GM06990 (cell line): ENCODE data around the gene LIPE.

Experiments
- DNase-seq: peaks from one replicate; pipeline ENCODE4 v3.0.0-alpha.2; 2011; ENCODE audit not compliant: insufficient read length; ENCODE audit errors: extremely low read depth
- H3K27me3 ChIP-seq: replicated peaks from 2 replicates; pipeline ENCODE4 v1.6.0; 2011; ENCODE audit warnings: low read length; ENCODE audit not compliant: control insufficient read depth, insufficient read depth
- H3K36me3 ChIP-seq: 2 replicates; pipeline ENCODE4 v1.5.1; 2011; ENCODE audit warnings: low read length; ENCODE audit not compliant: control insufficient read depth, insufficient read depth
- H3K4me3 ChIP-seq: replicated peaks from 2 replicates; pipeline ENCODE4 v1.5.1; 2011; ENCODE audit warnings: low read depth, mild to moderate bottlenecking, control low read depth, low read length
- TF ChIP-seq, protein P1 (sequence below): IDR thresholded peaks from 2 replicates; pipeline ENCODE4 v1.5.1; 2011; ENCODE audit warnings: low read length, control low read depth, mild to moderate bottlenecking, inconsistent platforms; ENCODE audit not compliant: insufficient read depth, poor library complexity, severe bottlenecking

Gene LIPE

DNA sequence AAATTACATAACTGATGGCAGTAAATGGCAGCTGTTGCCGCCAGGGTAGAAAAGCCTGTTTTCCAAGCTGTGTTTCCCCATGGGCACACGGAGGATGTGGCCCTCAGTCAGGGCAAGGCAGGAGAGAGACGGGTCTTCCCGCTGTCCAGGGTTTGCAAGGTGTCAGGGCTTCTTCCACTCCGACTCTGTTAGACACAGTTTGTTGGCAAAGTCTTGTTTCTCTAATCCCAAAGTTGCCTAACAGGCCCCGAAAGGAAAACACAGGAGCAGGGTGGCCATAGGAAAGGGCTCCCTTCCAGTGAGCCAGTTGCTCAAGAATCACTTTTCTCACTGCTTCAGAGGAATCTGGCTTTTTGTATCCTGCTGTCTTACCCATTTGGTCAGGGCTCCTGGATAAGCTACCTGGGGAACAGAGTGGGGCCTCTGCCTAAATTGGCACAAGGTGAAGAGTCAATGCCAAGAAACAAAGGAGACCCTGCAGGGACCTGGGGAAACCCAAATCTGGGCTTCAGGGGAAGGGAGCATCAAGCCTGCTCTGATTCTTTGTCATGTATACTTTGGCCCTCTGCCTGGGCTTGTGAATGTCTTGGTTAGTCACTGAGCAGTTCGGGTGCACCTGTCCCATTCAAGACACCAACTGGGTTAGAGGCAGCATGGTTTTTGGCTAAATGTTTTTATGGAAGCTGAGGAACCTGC lies 44.5 kb upstream of the LIPE start:
- no peaks in the 10 kb centered on the region for H3K27me3 ChIP-seq
- no peaks in the 10 kb centered on the region for H3K36me3 ChIP-seq
- TF ChIP-seq, protein P1, sequence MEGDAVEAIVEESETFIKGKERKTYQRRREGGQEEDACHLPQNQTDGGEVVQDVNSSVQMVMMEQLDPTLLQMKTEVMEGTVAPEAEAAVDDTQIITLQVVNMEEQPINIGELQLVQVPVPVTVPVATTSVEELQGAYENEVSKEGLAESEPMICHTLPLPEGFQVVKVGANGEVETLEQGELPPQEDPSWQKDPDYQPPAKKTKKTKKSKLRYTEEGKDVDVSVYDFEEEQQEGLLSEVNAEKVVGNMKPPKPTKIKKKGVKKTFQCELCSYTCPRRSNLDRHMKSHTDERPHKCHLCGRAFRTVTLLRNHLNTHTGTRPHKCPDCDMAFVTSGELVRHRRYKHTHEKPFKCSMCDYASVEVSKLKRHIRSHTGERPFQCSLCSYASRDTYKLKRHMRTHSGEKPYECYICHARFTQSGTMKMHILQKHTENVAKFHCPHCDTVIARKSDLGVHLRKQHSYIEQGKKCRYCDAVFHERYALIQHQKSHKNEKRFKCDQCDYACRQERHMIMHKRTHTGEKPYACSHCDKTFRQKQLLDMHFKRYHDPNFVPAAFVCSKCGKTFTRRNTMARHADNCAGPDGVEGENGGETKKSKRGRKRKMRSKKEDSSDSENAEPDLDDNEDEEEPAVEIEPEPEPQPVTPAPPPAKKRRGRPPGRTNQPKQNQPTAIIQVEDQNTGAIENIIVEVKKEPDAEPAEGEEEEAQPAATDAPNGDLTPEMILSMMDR = no peak
- no peak for DNase-seq
- no peak overlapping the region for H3K4me3 ChIP-seq

DNA sequence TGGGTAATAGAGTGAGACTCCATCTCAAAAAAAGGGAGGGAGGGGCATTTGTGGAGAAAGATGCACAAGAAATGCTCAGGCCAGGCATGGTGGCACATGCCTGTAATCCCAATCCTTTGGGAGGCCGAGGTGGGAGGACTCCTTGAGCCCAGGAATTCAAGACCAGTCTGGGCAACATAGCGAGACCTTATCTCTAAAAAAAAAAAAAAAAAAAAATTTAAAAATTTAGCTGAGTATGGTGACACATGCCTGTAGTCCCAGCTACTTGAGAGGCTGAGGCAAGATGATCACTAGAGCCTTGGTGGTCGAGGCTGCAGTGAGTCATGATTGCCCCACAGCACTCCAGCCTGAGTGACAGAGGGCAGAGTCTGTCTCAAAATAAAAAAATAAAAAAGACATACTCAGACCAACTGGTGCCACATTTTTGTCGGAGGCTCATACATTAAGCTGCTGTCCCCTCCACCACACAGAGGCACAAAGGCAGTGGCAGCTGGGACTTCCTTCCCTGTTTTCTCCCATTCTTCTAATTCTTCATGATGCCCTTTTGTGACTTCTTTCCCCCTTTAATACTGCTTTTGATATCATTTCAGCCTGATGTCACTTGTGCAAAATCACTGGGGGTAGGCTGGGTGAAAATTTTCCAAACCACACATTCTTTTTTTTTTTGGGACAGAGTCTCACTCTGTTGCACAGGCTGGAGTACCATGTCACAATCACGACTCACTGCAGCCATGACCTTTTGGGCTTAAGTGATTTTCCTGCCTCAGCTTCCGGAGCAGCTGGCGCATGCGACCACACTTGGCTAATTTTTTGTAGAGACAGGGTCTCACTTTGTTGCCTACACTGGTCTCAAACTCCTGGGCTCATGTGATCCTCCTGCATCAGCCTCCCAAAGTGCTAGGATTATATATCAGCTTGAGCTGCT lies 42.4 kb upstream of the LIPE start:
- TF ChIP-seq, protein P1 = no peak
- no peak for DNase-seq

DNA sequence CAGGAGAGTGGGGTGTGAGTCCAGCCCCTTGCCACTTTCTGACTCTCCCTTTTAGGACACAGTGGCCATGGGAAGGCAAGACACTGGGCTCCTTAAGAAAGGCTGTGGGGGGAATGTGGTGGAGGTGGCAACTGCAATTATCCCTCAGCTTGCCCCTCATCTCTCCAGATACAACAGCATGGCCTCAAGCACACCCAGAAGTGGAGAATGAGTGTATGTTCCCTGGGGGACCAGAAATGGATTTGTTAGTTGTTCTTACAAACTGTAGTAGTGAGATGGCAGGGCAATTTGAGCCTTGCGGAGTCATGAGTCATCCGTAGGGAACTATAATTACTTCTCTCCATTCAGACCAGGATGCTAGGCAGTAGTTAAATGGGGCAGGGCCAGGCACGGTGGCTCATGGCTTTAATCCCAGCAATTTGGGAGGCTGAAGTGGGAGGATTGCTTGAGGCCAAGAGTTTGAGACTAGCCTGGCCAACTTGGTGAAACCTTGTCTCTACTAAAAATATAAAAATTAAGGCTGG lies 41.1 kb upstream of the LIPE start:
- TF ChIP-seq, protein P1 = no peak
- no peaks in the 10 kb centered on the region for H3K36me3 ChIP-seq
- DNase-seq = no peak

More for the DNA sequence above, 42.4 kb upstream of the LIPE start:
- Histone ChIP-seq H3K27me3 (no peaks in the 10 kb centered on the region), H3K4me3 (no peak overlapping the region), H3K36me3 (no peaks in the 10 kb centered on the region)

DNA sequence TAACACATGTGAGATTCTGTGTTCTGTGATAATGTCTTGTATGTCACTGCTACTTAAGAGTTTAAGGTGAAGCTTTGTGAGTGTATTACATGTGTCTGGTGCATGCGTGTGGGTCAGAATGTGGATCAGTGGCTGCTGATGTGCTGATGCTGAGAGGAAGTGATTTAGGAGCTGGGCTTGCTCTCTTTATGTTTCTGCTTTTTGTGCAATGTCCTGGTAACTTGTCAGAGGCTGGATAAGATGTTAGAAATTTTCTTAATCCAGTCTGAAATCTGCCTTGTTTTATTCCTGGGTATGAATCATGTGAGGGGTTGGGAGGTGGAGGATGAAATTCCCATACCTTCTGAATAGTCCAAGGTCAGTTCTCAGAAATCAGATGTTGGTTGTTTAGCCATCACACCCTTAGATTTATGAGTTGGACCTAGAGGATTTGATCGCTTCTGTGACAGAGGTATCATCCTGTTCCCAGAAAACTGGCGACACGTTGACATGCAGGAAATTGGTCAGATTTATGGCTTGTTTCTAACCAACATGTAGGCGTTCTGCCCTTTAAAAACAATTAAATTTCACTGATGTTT lies 40.1 kb upstream of the LIPE start:
- TF ChIP-seq, protein P1 = no peak
- Histone ChIP-seq H3K4me3 (no peak overlapping the region), H3K36me3 (no peaks in the 10 kb centered on the region), H3K27me3 (no peaks in the 10 kb centered on the region)
- no peak for DNase-seq

More for the DNA sequence above, 41.1 kb upstream of the LIPE start:
- Histone ChIP-seq H3K4me3 (no peak overlapping the region), H3K27me3 (no peaks in the 10 kb centered on the region)

DNA sequence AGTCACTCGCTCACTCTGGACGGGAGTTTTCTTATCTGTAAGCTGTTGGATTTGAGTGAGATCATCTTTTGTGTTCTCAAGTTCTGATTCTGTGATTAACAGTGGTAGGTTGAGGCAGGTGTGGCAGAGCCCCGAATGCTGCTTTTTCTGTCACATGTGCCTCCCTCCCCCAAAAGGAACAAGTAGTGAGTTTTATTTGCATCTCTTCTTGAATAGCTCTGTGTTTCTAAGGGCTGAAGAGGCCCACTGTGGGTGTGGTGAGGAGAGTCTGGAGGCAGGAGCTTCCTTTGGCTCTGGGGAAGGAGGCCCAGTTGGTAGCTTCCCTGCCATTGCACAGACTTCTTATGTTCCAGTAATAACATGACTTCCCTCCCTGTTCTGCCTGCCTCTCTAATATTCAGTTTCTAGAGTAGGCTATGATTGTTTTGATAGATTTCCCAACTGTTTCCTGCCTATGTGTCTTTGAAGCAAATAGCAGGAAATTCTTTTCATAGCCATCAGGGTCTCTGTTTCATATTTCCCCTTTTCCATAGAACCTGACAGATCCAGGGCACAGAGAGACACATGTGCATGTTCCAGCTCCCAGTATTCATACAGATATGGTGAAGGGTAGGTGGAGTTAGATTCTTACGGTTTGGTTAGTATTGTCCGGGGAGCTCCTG lies 39.5 kb upstream of the LIPE start:
- TF ChIP-seq, protein P1 = no peak
- no peak overlapping the region for H3K4me3 ChIP-seq
- DNase-seq = peak; percentile 36
- H3K36me3 ChIP-seq = no peaks in the 10 kb centered on the region
- no peaks in the 10 kb centered on the region for H3K27me3 ChIP-seq
